HepG2 (cell line): ENCODE results near the gene RPS6KC1. TPM values are rescaled to one million over a fixed set of nuclear protein-coding genes. Genes with fewer than 3 reads are reported as not detected.

Experiments
- ATAC-seq: fragments of 200-7000 bp; cut with Tn5 transposase; 3 replicates; pipeline ENCODE4 v1.9.1; 2020; ENCODE audit warnings: mild to moderate bottlenecking, moderate library complexity
- BruUV-seq: library from RNA; stranded (reverse); fragments of 400-500 nt; replicated peaks from 2 replicates; lab custom pipeline; 2021; lab: Mats Ljungman, UMichigan
- CTCF ChIA-PET: fragments of 300-600 bp; formaldehyde crosslinking; extraction: SDS; loops from one replicate; lab custom pipeline; 2021; ENCODE audit warnings: low total read pairs, inconsistent platforms, low intra/inter-chr PET ratio; lab: Yijun Ruan, JAX
- POLR2A ChIA-PET: fragments of 350-600 bp; sonication (Branson Sonifier 250); formaldehyde crosslinking; loops from one replicate; lab custom pipeline; 2020; ENCODE audit warnings: antibody characterized with exemption, inconsistent platforms; lab: Yijun Ruan, JAX
- DNase-seq: peaks from one replicate; pipeline ENCODE4 v3.0.0-alpha.2; 2015; ENCODE audit warnings: low spot score
- FAIRE-seq: peaks from 3 replicates; lab custom pipeline; 2011; peaks lifted over from hg19 to GRCh38; lab: Jason Lieb, UNC
- H2AFZ ChIP-seq: one replicate; pipeline ENCODE4 v1.6.1; 2011; ENCODE audit warnings: low read length, inconsistent platforms
- H3K27ac ChIP-seq: fragments of 300-600 bp; 3 replicates; pipeline ENCODE4 v1.8.0; 2011; ENCODE audit warnings: mixed run types, mild to moderate bottlenecking, mixed read lengths, low read length, inconsistent platforms; ENCODE audit not compliant: insufficient read depth; ENCODE audit errors: extremely low read length
- H3K27me3 ChIP-seq, 2 experiments: fragments of 200-600 bp in 1 of 2; 2 replicates in 1 of 2; 3 replicates in 1 of 2; pipeline versions ENCODE4 v1.6.0 to v1.8.0; 2011; ENCODE audit warnings: low read length in 2 of 2, mild to moderate bottlenecking in 2 of 2, moderate library complexity in 2 of 2, inconsistent platforms in 1 of 2; ENCODE audit not compliant: insufficient read depth in 2 of 2, control insufficient read depth in 1 of 2
- H3K36me3 ChIP-seq, 2 experiments: fragments of 200-600 bp in 1 of 2; replicated peaks in 1 of 2; 2 replicates in 1 of 2; 3 replicates in 1 of 2; pipeline versions ENCODE4 v1.5.1 to v1.8.0; 2011; ENCODE audit warnings: low read length in 2 of 2, inconsistent platforms in 1 of 2; ENCODE audit not compliant: insufficient read depth in 2 of 2, control insufficient read depth in 1 of 2
- H3K4me1 ChIP-seq: 2 replicates; pipeline ENCODE4 v1.5.1; 2012; ENCODE audit warnings: low read length, inconsistent platforms; ENCODE audit not compliant: insufficient read depth
- H3K4me2 ChIP-seq: 2 replicates; pipeline ENCODE4 v1.6.0; 2011; ENCODE audit warnings: low read depth, low read length, inconsistent platforms
- H3K4me3 ChIP-seq, 3 experiments: fragments of 200-600 bp in 1 of 3; sonication (generic), shearing (Covaris generic) in 1 of 3; replicated peaks in 1 of 3; 2 replicates each; pipeline ENCODE4 v1.5.1; 2011 to 2016; ENCODE audit warnings: low read length in 3 of 3, inconsistent platforms in 2 of 3, low read depth in 2 of 3, mild to moderate bottlenecking in 2 of 3, control low read depth in 1 of 3, mixed read lengths in 1 of 3; ENCODE audit not compliant: insufficient read depth in 1 of 3
- H3K79me2 ChIP-seq: one replicate; pipeline ENCODE4 v1.6.1; 2011; ENCODE audit warnings: low read length, inconsistent platforms; ENCODE audit not compliant: insufficient read depth
- H3K9ac ChIP-seq: 2 replicates; pipeline ENCODE4 v1.6.0; 2011; ENCODE audit warnings: mild to moderate bottlenecking, low read depth, low read length, inconsistent platforms; ENCODE audit not compliant: insufficient read depth
- H3K9me3 ChIP-seq: 2 replicates; pipeline ENCODE4 v1.5.1; 2012; ENCODE audit warnings: mild to moderate bottlenecking, low read length
- H4K20me1 ChIP-seq: 2 replicates; pipeline ENCODE4 v1.6.0; 2011; ENCODE audit warnings: inconsistent platforms, mild to moderate bottlenecking, low read length, moderate library complexity; ENCODE audit not compliant: insufficient read depth
- DPF2 ChIP-seq: sonication (generic); formaldehyde crosslinking; IDR thresholded peaks from 2 replicates; pipeline ENCODE4 v1.4.0; 2020; ENCODE audit warnings: mild to moderate bottlenecking, low read depth, missing genetic modification reagents, borderline replicate concordance
- ELF3 ChIP-seq: IDR thresholded peaks from 2 replicates; pipeline ENCODE4 v1.6.1; 2016; ENCODE audit warnings: missing genetic modification reagents, missing compliant biosample characterization
- GABPB1 ChIP-seq: IDR thresholded peaks from 2 replicates; pipeline ENCODE4 v1.6.1; 2016; ENCODE audit warnings: mild to moderate bottlenecking, missing genetic modification reagents, moderate library complexity, missing compliant biosample characterization
- HNRNPUL1 ChIP-seq: fragments of 200-400 bp; formaldehyde crosslinking; IDR thresholded peaks from 2 replicates; pipeline ENCODE4 v1.6.1; 2017; ENCODE audit warnings: low read depth, mild to moderate bottlenecking, low read length, moderate library complexity
- KAT2B ChIP-seq: fragments of 150-350 bp; IDR thresholded peaks from 2 replicates; pipeline ENCODE4 v1.6.1; 2014; ENCODE audit warnings: low read depth, low read length, borderline replicate concordance
- KDM6A ChIP-seq: IDR thresholded peaks from 2 replicates; pipeline ENCODE4 v1.6.1; 2016; ENCODE audit warnings: low read depth
- LCORL ChIP-seq, 2 experiments: fragments of 450-650 bp in 1 of 2; sonication (generic) in 1 of 2; formaldehyde crosslinking in 1 of 2; IDR thresholded peaks; 2 replicates each; pipeline versions ENCODE4 v1.5.0 to v1.6.1; 2017 to 2020; ENCODE audit warnings: antibody characterized with exemption in 1 of 2, missing genetic modification reagents in 1 of 2
- PHB2 ChIP-seq: fragments of 450-650 bp; IDR thresholded peaks from 2 replicates; pipeline ENCODE4 v1.6.1; 2018; ENCODE audit not compliant: partially characterized antibody
- REPIN1 ChIP-seq: sonication (generic); formaldehyde crosslinking; IDR thresholded peaks from 2 replicates; pipeline ENCODE4 v1.8.0; 2022; ENCODE audit warnings: missing genetic modification reagents, low read depth, mild to moderate bottlenecking, borderline replicate concordance
- SMAD9 ChIP-seq: sonication (generic); formaldehyde crosslinking; IDR thresholded peaks from 2 replicates; pipeline ENCODE4 v1.5.1; 2020; ENCODE audit warnings: mild to moderate bottlenecking, missing genetic modification reagents
- SOX5 ChIP-seq: IDR thresholded peaks from 2 replicates; pipeline ENCODE4 v1.6.1; 2016; ENCODE audit warnings: borderline replicate concordance
- THAP8 ChIP-seq: sonication (generic); formaldehyde crosslinking; IDR thresholded peaks from 2 replicates; pipeline ENCODE4 v1.5.1; 2020; ENCODE audit warnings: missing genetic modification reagents, mild to moderate bottlenecking, borderline replicate concordance
- ZNF367 ChIP-seq: sonication (generic); formaldehyde crosslinking; IDR thresholded peaks from 2 replicates; pipeline ENCODE4 v1.4.0; 2020; ENCODE audit warnings: missing genetic modification reagents, borderline replicate concordance
- ZNF546 ChIP-seq: sonication (generic); formaldehyde crosslinking; conservative IDR thresholded peaks from 2 replicates; pipeline ENCODE4 v1.8.1; 2023; ENCODE audit warnings: mild to moderate bottlenecking, missing genetic modification reagents
- ZNF598 ChIP-seq: sonication (generic); formaldehyde crosslinking; IDR thresholded peaks from 2 replicates; pipeline ENCODE4 v1.5.1; 2020; ENCODE audit warnings: mild to moderate bottlenecking, missing genetic modification reagents, borderline replicate concordance
- ZNF761 ChIP-seq: sonication (generic); formaldehyde crosslinking; conservative IDR thresholded peaks from 2 replicates; pipeline ENCODE4 v1.4.0; 2020; ENCODE audit warnings: mild to moderate bottlenecking, missing genetic modification reagents
- ZNF768 ChIP-seq: sonication (generic); formaldehyde crosslinking; IDR thresholded peaks from 2 replicates; pipeline ENCODE4 v1.4.0; 2020; ENCODE audit warnings: missing genetic modification reagents
- WGBS: methylation state at CpG from one replicate; pipeline ENCODE4 v1.1.6; 2017; ENCODE audit warnings: low lambda C conversion rate; 5-methylcytosine and 5-hydroxymethylcytosine counted together
- in situ Hi-C: cut with HindIII; loops from 2 replicates; pipeline ENCODE4 v1.10.0; 2017; ENCODE audit warnings: low pct_unique_long_range_greater_than_20kb; ENCODE audit not compliant: extremely low pct_ligation_motif_present
- intact Hi-C: fragments of 100-400 bp; cut with micrococcal nuclease; formaldehyde crosslinking; loops from one replicate; pipeline ENCODE4 v1.10.0; 2022; ENCODE audit not compliant: unreplicated experiment
- polyA plus RNA-seq, 8 experiments: library from polyadenylated mRNA; depleted of rRNA in 3 of 8; stranded (reverse) in 7 of 8; unstranded in 1 of 8; fragments of >200 nt; fragmentation: Illumina TruSeq in 4 of 8; extraction: Trizol in 4 of 8; gene quantifications; 2 replicates each; pipeline versions ENCODE4 v1.2.1 to v1.2.3, GENCODE V29; 2011 to 2016; ENCODE audit warnings: low read depth in 4 of 8, missing spikeins in 1 of 8, mixed read lengths in 1 of 8; ENCODE audit not compliant: insufficient read depth in 1 of 8
- total RNA-seq, 5 experiments: library from RNA; depleted of rRNA; stranded (reverse); fragments of >200 nt; fragmentation: Illumina TruSeq; extraction: Trizol; gene quantifications; 2 replicates each; pipeline ENCODE4 v1.2.3, GENCODE V29; 2016; ENCODE audit warnings: low read depth in 1 of 5
- TF ChIP-seq, protein P1 (sequence below): sonication (generic); formaldehyde crosslinking; IDR thresholded peaks from 2 replicates; pipeline ENCODE4 v1.4.0; 2020; ENCODE audit warnings: missing genetic modification reagents
- TF ChIP-seq, protein P2 (sequence below): fragments of 450-650 bp; IDR thresholded peaks from 2 replicates; pipeline ENCODE4 v1.6.1; 2017; ENCODE audit warnings: mild to moderate bottlenecking

Gene RPS6KC1
- total and polyA plus RNA-seq, 2 of the 13 experiments (the other 11 are each of a cell fraction or from before 2014, with no cell fraction given) = 11.0 to 25.2 TPM

DNA sequence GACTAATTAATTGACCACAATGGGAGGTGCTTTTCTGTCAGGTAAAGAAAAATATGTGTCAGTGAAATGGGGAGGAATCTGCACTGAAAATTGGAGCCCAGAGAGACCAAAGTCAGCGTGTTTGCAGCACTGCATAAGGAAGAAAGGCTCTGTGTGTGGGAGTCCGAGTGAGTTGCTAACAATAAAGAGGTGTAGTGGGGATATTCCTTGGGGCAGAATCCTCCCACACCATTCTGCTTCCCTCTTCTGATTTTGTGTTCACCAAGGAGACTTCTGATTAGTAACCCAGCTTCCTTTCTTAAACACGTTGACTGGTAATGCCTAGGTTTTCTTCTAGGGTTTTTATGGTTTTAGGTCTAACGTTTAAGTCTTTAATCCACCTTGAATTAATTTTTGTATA lies 240.5 kb downstream of the RPS6KC1 start:
- FAIRE-seq = no peak
- WGBS = 87% methylated on average over 4 of the region's 4 CpGs

GRCh38 chr1:213292614-213293013 lies 241.6 kb downstream of the RPS6KC1 start:
- ChIA-PET CTCF (no interaction called here), POLR2A (no interaction called here)
- no peak overlapping the region for H3K4me3 ChIP-seq
- no peaks in the 10 kb centered on the region for H4K20me1 ChIP-seq
- in situ Hi-C loops (no loop called here), intact Hi-C loops (no loop called here)
- no peaks in the 10 kb centered on the region for H3K36me3 ChIP-seq
- no peak overlapping the region for H3K9ac ChIP-seq
- no peaks in the 10 kb centered on the region for H3K79me2 ChIP-seq
- no TSS peak for BruUV-seq
- peaks cover 17% of the 10 kb centered on the region for H3K4me1 ChIP-seq
- H2AFZ ChIP-seq = no peak overlapping the region
- no peak for FAIRE-seq
- DNase-seq = no peak
- H3K27me3 ChIP-seq = no peaks in the 10 kb centered on the region; a peak in 1 of 5 replicates
- WGBS = 93% methylated on average over 2 of the region's 2 CpGs
- no peak overlapping the region for H3K27ac ChIP-seq
- ATAC-seq = no peak
- no peak overlapping the region for H3K4me2 ChIP-seq
- no peaks in the 10 kb centered on the region for H3K9me3 ChIP-seq
- TF ChIP-seq DPF2 (CRISPR knock-in tag) (no peak), KAT2B (no peak), THAP8 (CRISPR knock-in tag) (no peak), ZNF598 (CRISPR knock-in tag) (no peak), KDM6A (CRISPR knock-in tag) (no peak), GABPB1 (CRISPR knock-in tag) (no peak), ELF3 (no peak), LCORL (IDR thresholded peaks at IDR 0.05) (no peak), LCORL (CRISPR knock-in tag; IDR thresholded peaks at IDR 0.05) (no peak), ZNF546 (CRISPR knock-in tag) (no peak), ZNF761 (CRISPR knock-in tag) (no peak), SOX5 (no peak)
- TF ChIP-seq, protein P1, sequence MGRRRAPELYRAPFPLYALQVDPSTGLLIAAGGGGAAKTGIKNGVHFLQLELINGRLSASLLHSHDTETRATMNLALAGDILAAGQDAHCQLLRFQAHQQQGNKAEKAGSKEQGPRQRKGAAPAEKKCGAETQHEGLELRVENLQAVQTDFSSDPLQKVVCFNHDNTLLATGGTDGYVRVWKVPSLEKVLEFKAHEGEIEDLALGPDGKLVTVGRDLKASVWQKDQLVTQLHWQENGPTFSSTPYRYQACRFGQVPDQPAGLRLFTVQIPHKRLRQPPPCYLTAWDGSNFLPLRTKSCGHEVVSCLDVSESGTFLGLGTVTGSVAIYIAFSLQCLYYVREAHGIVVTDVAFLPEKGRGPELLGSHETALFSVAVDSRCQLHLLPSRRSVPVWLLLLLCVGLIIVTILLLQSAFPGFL = no peak
- TF ChIP-seq, protein P2, sequence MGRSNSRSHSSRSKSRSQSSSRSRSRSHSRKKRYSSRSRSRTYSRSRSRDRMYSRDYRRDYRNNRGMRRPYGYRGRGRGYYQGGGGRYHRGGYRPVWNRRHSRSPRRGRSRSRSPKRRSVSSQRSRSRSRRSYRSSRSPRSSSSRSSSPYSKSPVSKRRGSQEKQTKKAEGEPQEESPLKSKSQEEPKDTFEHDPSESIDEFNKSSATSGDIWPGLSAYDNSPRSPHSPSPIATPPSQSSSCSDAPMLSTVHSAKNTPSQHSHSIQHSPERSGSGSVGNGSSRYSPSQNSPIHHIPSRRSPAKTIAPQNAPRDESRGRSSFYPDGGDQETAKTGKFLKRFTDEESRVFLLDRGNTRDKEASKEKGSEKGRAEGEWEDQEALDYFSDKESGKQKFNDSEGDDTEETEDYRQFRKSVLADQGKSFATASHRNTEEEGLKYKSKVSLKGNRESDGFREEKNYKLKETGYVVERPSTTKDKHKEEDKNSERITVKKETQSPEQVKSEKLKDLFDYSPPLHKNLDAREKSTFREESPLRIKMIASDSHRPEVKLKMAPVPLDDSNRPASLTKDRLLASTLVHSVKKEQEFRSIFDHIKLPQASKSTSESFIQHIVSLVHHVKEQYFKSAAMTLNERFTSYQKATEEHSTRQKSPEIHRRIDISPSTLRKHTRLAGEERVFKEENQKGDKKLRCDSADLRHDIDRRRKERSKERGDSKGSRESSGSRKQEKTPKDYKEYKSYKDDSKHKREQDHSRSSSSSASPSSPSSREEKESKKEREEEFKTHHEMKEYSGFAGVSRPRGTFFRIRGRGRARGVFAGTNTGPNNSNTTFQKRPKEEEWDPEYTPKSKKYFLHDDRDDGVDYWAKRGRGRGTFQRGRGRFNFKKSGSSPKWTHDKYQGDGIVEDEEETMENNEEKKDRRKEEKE = no peak

More for the DNA sequence above, 240.5 kb downstream of the RPS6KC1 start:
- H3K79me2 ChIP-seq = no peaks in the 10 kb centered on the region
- TF ChIP-seq ZNF367 (CRISPR knock-in tag) (no peak), SMAD9 (no peak), PHB2 (no peak), HNRNPUL1 (no peak), ZNF768 (CRISPR knock-in tag) (no peak), REPIN1 (CRISPR knock-in tag) (no peak)
- TF ChIP-seq, all 625 proteins: peak for 0
- no peak overlapping the region for H3K4me2 ChIP-seq
- no peak overlapping the region for H2AFZ ChIP-seq
- ChIA-PET POLR2A (no interaction called here), CTCF (no interaction called here)
- H3K4me1 ChIP-seq = peaks cover 12% of the 10 kb centered on the region
- intact Hi-C loops = no loop called here
- no peak overlapping the region for H3K9ac ChIP-seq
- H4K20me1 ChIP-seq = no peaks in the 10 kb centered on the region
- no peaks in the 10 kb centered on the region; a peak in 1 of 5 replicates for H3K27me3 ChIP-seq
- DNase-seq = no peak
- no peaks in the 10 kb centered on the region for H3K36me3 ChIP-seq
- ATAC-seq = no peak
- H3K27ac ChIP-seq = no peak overlapping the region
- in situ Hi-C loops = no loop called here
- no TSS peak for BruUV-seq
- no peak overlapping the region for H3K4me3 ChIP-seq
- H3K9me3 ChIP-seq = no peaks in the 10 kb centered on the region
